HG03439 (cell line): ENCODE results near the gene CHN2.
"Not testable (repeated sequence)": the region's sequence is repeated elsewhere in the genome, so short reads cannot be mapped to it uniquely, and the experiment has no call there.

Experiments
- ATAC-seq: cut with Tn5 transposase; IDR thresholded peaks from one replicate; pipeline ENCODE4 v1.9.1; 2021; ENCODE audit warnings: mild to moderate bottlenecking, moderate library complexity; ENCODE audit not compliant: unreplicated experiment

Gene CHN2

DNA sequence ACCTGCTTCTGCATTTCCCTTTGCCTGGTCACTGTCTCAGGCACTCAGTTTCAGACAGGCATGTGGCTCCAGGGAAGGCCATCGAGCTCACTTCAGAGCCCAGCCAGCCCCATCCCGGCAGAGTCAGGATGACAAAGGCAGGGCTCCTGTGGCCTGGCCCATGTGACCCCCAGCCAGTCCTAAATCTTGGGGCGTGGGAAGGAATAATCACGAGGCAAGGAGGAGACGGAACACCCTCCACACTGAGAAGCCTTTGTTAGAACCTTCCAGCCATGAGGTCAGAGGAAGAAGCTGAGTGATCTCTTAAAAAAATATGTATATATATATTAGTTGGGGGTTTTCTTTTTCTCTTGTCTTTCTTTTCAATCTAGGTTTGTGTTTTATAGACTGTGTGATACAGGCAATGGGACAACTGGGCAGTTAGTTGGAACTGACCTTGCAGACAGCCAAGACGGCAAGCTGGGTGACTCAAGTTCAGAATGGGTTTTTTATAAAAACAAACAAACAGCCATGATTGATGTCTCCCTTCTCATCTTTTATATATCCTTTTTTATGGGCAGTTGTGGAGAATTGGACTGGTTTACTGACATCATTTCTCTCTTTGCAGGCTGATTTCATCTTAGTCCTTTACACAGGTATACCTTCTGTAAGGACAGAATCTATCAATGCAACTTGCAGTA is 60.8 kb downstream of the CHN2 start:
- ATAC-seq = no peak

DNA sequence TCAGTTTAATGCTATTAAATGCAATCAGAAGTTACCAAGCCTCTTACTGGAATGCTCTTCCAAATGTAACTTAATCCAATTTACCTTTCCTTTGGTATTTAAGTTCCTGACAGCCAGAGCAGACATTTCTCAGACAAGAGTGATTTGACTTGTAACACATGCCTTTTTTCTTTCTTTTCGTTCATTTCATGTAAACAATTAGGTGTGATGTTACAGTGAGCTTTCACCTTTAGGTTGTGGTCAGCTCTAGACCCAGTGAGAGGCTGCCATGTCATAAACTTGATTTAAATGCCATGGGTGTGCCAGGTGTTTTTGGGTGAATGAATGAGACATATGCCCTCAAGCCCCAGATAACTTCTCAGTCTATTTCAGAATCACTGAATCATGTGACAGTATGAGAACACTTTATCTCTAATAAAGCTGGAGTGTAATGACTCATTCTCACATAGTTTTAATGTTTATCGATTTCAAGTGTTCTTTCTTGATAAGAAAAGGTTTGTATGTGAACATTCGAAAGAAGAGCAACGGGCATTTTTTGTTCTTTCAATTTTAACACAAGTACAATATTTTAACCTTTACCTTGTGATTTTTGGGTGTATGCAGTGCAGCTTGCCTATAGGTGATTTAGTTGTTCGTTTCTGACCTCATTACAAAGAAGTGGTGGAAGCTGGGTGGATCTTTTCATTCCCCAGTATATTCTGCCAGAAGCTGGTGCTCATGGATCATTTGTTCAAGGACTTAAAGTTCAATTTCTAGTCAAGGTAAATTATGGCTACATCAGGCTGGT is 61.5 kb downstream of the CHN2 start:
- ATAC-seq = no peak

DNA sequence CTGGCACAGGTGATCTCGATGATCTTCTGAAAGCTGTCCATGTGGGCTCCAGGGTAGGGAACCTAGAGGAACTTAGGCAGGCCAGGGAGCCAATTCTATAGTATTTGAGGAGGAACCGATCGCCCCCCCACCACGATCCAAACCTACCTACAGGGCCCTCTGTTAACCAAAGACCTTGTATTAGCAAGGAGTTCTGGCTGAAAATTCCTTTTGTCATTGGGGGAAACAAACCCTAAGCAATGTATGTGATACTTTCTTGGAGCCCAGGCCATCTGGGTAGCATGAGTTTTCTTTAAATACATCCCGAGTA is 62.1 kb downstream of the CHN2 start:
- ATAC-seq = no peak

- no peak for ATAC-seq
Observed at GRCh38 chr7:29258951-29259350, 64.4 kb downstream of the CHN2 start.

GRCh38 chr7:29262191-29262917 is 67.8 kb downstream of the CHN2 start:
- ATAC-seq = no peak

DNA sequence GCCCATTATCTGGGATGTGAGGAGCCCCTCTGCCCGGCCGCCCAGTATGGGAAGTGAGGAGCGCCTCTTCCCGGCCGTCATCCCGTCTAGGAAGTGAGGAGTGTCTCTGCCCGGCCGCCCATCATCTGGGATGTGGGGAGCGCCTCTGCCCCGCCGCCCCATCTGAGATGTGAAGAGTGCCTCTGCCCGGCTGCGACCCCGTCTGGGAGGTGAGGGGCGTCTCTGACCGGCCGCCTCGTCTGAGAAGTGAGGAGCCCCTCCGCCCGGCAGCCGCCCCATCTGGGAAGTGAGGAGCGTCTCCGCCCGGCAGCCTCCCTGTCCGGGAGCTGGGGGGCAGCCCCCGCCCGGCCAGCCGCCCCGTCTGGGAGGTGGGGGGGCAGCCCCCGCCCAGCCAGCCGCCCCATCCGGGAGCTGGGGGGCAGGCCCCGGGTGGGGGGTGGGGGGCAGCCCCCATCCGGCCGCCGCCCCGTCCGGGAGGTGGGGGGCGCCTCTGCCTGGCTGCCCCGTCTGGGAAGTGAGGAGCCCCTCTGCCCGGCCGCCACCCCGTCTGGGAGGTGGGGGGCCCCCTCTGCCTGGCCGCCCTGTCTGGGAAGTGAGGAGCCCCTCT is 69.1 kb downstream of the CHN2 start:
- not testable (repeated sequence) for ATAC-seq

DNA sequence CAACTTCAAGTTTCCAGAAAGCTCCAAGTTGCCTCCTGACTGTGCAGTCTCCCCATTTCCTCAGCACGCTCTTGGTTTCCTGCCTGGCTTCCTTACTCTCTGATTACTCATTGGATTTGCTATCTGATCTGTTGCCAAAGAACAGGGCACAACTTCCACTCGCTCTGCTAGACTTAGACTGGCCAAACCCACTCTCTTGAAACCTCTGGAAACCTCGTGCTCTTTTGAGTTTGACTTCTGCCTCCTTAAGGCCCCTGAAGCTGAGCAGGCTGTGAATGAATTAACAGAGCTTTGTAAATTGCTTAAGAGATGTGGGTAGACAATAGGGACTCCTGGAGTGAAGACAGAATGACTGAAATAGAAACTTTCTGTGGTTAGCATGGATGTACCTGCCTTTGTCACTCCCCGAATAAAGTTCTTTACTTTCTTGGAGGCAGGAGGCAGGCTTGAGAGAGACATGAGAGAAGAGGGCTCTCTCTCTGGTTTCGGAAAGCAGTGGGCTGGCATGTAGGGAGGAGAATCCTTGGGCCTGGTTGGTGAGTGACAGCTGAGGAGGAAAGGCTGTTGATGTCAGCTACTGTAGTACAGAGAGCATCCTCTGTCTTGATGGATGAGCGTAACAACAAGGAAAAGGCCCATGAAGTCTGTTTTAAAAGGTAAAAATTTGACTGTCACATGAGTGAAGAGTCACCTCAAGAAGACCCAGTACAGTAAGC is 70.8 kb downstream of the CHN2 start:
- ATAC-seq = no peak

GRCh38 chr7:29269935-29270334 is 75.4 kb downstream of the CHN2 start:
- ATAC-seq = no peak

DNA sequence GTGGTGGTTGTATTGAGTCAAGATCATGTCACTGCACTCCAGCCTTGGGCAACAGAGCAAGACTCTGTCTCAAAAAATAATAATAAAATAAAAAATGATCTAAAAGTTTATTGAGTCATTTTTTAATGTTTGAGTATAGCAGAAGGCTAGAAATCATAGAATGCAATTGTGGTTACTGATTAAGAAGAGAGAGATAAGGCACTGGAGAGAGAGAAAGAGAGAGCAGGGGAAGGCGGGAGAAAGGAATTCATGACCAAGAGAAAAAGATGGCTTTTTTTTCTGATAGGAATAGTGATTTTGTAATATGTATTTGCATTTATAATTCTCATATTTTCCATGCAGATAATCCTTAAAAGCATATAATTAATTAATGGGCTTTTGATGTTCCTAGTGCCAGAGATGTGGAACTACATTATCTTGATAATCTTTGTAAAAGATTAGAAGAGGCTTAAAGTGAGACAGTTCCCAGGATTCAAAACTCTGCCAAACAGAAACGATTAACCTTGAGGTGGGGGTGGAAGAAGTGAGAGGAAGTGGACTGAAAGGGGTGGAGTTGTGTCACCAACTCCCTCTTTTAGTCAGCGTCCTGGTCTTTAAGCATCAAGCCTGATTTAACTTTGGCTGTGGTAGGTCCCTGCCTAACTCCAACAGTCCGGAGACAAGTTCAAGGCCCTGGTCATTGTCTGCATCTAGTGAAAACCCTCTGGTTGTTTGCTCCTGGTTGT is 76.2 kb downstream of the CHN2 start:
- ATAC-seq = no peak

GRCh38 chr7:29271319-29271658 is 76.7 kb downstream of the CHN2 start:
- no peak for ATAC-seq

GRCh38 chr7:29272057-29272456 is 77.5 kb downstream of the CHN2 start:
- ATAC-seq = no peak

DNA sequence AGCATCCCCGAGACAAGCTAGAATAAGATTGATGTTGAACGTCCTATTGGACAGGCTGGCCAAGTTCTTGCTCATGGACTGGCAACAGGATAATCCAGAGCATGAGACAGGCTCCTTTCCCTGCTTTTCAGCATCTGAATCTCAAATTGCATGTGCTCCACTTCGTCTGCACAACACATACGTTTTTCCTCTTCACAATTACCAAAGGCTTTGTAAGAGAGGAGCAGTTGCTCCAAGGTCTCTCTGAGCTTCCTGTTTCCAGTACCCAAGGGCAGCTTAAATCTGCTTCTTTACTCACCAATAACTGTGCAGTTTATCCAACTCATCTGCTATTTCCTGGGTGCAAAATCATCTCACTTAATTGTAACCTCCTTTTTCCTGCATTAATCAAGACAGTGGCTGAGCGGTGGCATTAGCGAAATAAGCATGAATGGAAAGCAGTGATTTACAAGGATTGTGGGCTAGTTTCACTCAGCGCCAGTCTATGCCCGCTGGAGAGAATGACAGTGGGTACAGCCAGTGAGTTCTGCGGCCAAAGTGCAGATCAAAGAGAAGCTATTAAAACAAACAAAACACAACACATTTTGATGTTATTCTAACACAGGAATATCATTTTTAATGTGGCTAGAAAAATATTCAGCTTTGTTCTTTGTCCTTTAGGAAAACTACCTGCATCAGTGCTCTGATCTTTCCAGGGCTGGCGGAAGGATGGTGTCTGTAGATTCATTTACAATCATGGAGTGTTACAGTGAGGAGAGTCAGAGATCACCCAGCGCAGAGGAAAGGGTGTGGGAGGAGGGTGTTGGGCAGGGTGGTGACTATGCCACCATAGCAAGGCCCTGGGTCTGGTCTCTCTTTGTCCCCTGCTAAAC is 79.8 kb downstream of the CHN2 start:
- ATAC-seq = no peak

- no peak for ATAC-seq
Observed at GRCh38 chr7:29275018-29275318, 80.4 kb downstream of the CHN2 start.

- ATAC-seq = no peak
Observed at GRCh38 chr7:29275493-29275892, 80.9 kb downstream of the CHN2 start.

GRCh38 chr7:29276199-29276598 is 81.6 kb downstream of the CHN2 start:
- no peak for ATAC-seq

GRCh38 chr7:29276806-29277205 is 82.2 kb downstream of the CHN2 start:
- no peak for ATAC-seq

DNA sequence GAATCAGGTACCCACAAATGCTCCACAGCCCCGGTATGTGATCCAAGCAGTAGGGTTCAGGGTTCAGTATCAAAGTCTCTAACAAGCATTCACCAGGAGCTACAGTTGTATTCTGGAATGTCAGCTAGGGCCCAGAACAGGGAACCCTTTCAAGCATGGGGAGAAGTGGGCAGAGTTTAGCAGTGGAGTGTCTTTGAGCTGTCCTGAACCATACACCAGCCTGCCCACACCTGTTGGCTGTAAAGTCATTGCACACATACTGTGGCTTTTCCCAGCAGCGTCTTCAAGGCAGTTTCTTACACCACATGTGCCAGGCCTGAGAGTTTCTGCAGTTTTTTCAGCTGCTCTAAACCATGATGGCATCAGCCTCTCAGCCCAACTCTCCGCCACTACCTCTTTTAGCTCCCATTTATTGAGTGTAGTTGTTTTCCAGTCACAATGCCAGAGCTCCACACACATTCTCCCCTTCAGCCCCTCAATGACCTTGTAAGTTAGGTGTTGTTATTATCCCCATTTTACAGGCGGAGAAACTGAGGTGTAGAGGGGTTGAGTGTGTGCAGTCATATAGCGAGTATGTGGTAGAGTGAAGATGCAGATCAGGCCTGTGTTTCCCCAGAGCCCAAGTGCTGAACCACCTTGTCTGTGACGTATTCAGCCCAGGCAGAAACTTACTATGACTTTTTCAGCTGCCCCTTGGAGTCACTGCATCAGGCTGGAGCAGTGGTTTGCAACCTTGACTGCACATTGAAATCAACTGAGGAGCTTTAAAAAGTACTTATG is 83.1 kb downstream of the CHN2 start:
- no peak for ATAC-seq

GRCh38 chr7:29278337-29279069 is 83.9 kb downstream of the CHN2 start:
- ATAC-seq = no peak
